OCI-LY7 (cell line): ENCODE measurements around the gene PHACTR2. TPM values are rescaled to one million over a fixed set of nuclear protein-coding genes. Genes with fewer than 3 reads are reported as not detected.
A peak's percentile ranks its signal among the peaks of the same experiment; 100 is the strongest.

Experiments used
- BruUV-seq: library from RNA; stranded (reverse); fragments of 400-500 nt; replicated peaks from 2 replicates; lab custom pipeline; 2021; lab: Mats Ljungman, UMichigan
- CTCF ChIA-PET: fragments of 300-600 bp; sonication (Branson Sonifier 250); formaldehyde crosslinking; loops from one replicate; lab custom pipeline; 2022; ENCODE audit warnings: antibody characterized with exemption; ENCODE audit not compliant: unreplicated experiment; lab: Charles Lee
- POLR2A ChIA-PET: fragments of 300-600 bp; sonication (Branson Sonifier 250); formaldehyde crosslinking; loops from one replicate; lab custom pipeline; 2022; ENCODE audit warnings: antibody characterized with exemption; lab: Charles Lee
- DNase-seq: peaks from one replicate; pipeline ENCODE4 v3.0.0-alpha.2; 2015; ENCODE audit warnings: low spot score
- H2AFZ ChIP-seq: fragments of 200-600 bp; sonication (generic), shearing (Covaris generic); 2 replicates; pipeline ENCODE4 v1.6.1; 2014; ENCODE audit warnings: mild to moderate bottlenecking, antibody characterized with exemption, low read length, moderate library complexity
- H3K27ac ChIP-seq: fragments of 200-600 bp; sonication (generic); 2 replicates; pipeline ENCODE4 v1.5.1; 2014; ENCODE audit warnings: mixed run types, low read depth, mild to moderate bottlenecking, moderate library complexity, low read length, inconsistent platforms; ENCODE audit not compliant: poor library complexity, severe bottlenecking
- H3K36me3 ChIP-seq: fragments of 200-600 bp; sonication (generic); 2 replicates; pipeline ENCODE4 v1.6.1; 2014; ENCODE audit warnings: mild to moderate bottlenecking, antibody characterized with exemption, low read length, moderate library complexity, mixed read lengths; ENCODE audit not compliant: insufficient read depth
- H3K4me1 ChIP-seq: fragments of 200-600 bp; sonication (generic); 2 replicates; pipeline ENCODE4 v1.5.1; 2014; ENCODE audit warnings: mild to moderate bottlenecking, low read length; ENCODE audit not compliant: insufficient read depth, poor library complexity, severe bottlenecking
- H3K4me2 ChIP-seq: fragments of 200-600 bp; sonication (generic); 2 replicates; pipeline ENCODE4 v1.6.1; 2014; ENCODE audit warnings: mild to moderate bottlenecking, low read length
- H3K4me3 ChIP-seq: fragments of 200-600 bp; sonication (generic); 2 replicates; pipeline ENCODE4 v1.5.1; 2014; ENCODE audit warnings: mild to moderate bottlenecking, low read depth, low read length; ENCODE audit not compliant: poor library complexity, severe bottlenecking
- H3K79me2 ChIP-seq: fragments of 200-600 bp; sonication (generic); 2 replicates; pipeline ENCODE4 v1.6.1; 2016; ENCODE audit warnings: low read depth, mild to moderate bottlenecking, low read length, moderate library complexity, mixed read lengths; ENCODE audit not compliant: insufficient read depth
- H3K9me2 ChIP-seq: fragments of 200-600 bp; sonication (generic); 2 replicates; pipeline ENCODE4 v1.6.1; 2016; ENCODE audit warnings: mild to moderate bottlenecking, low read length, mixed read lengths; ENCODE audit not compliant: insufficient read depth
- H3K9me3 ChIP-seq: fragments of 200-600 bp; sonication (generic); 2 replicates; pipeline ENCODE4 v1.6.1; 2014; ENCODE audit warnings: mild to moderate bottlenecking, mixed run types, low read length, mixed read lengths
- H4K20me1 ChIP-seq: fragments of 200-600 bp; sonication (generic); 2 replicates; pipeline ENCODE4 v1.6.1; 2014; ENCODE audit warnings: mild to moderate bottlenecking, antibody characterized with exemption, low read length, moderate library complexity, mixed read lengths; ENCODE audit not compliant: insufficient read depth
- EZH2phosphoT487 ChIP-seq: fragments of 200-600 bp; sonication (generic); IDR thresholded peaks from 2 replicates; pipeline ENCODE4 v1.6.1; 2018; ENCODE audit warnings: low read depth, borderline replicate concordance, mild to moderate bottlenecking, mixed run types, antibody characterized with exemption, low read length, moderate library complexity, mixed read lengths
- intact Hi-C: fragments of 100-400 bp; cut with micrococcal nuclease; formaldehyde crosslinking; loops from one replicate; pipeline ENCODE4 v1.10.0; 2022; ENCODE audit not compliant: unreplicated experiment
- total RNA-seq, 2 experiments: library from RNA; depleted of rRNA in 1 of 2; stranded (reverse); fragments of >200 nt in 1 of 2; shearing (Covaris generic) in 1 of 2; gene quantifications; 2 replicates each; pipeline ENCODE4 v1.2.3, GENCODE V29; 2014 to 2022
- TF ChIP-seq, protein P1 (sequence below): fragments of 200-600 bp; sonication (generic); conservative IDR thresholded peaks from 2 replicates; pipeline ENCODE4 v1.5.1; 2014; ENCODE audit warnings: mild to moderate bottlenecking, antibody characterized with exemption, low read length, moderate library complexity, mixed read lengths

Gene PHACTR2
- total RNA-seq, 2 experiments from 2014 or later, result 0.06 to 5.4 TPM

DNA sequence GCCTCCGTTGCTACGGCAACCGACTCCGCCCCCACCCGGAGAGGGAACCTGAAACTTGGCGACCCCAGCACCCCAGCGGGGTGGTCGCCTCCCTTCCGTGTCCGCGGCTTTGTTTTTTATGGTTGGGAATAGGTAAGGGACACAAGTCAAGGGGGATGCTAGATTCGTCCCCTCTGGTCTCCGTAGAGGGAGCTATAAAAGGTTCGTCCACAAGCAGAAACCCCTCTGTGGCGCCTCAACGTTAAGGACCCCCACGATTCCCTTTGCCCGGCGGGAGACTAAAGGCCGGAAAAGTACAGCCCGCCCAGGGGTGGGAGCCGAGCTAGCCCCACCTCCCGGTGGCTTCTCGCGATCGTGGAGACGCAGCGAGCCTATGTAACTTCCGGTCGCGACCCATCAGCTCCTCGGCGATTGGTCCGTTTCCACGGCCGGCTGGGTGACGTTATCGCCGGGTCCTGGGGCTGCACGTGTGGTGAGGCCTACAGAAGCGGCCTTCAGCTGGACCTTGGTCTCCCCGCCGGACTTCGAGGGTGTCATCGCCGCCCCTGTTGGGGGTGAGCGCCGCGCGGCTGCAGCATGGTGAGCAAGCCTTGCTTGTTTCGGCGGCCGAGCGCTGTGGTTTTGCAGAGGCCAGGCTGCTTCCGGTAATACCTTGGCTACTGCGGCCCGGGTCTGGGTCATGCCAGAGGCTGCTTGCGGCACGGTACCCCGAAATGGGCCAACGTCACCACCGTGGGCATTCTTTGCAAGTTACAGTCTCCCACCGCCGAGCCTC, 165.3 kb downstream of the PHACTR2 start, which contains the start of gene LTV1:
TSS of gene LTV1 (plus strand) at position 437 of the 775 bp plus-strand sequence. CDS start at position 577, 140 bp downstream.
- peaks cover 13% of the 10 kb centered on the region for H3K4me1 ChIP-seq
- H3K4me2 ChIP-seq, result peak within 1 kb of the TSS; percentile 89
- H3K36me3 ChIP-seq, result peaks cover 36% of the 10 kb centered on the region
- DNase-seq, result peak; percentile 96
- peak within 1 kb of the TSS; percentile 58 for H3K27ac ChIP-seq
- intact Hi-C loops, result loop anchor here (5.0 to 10.0 kb wide), 6 partner anchors 222 to 898 kb away; partner anchors contain the start of genes ADAT2, HIVEP2 and PEX3
- BruUV-seq, result no TSS peak
- ChIA-PET CTCF (no interaction called here), POLR2A (interaction anchor here (0.7 to 2.3 kb wide), 8 partner anchors 16 to 1177 kb away, joined by 3 to 10 read pairs (median 4); partner anchors contain the start of genes ADAT2 and PEX3)
- no peaks in the 10 kb centered on the region for H3K9me3 ChIP-seq
- peak within 1 kb of the TSS; percentile 74 for H2AFZ ChIP-seq
- H3K9me2 ChIP-seq, result no peaks in the 10 kb centered on the region
- no peaks in the 10 kb centered on the region for H4K20me1 ChIP-seq
- peaks cover 37% of the 10 kb centered on the region for H3K79me2 ChIP-seq
- H3K4me3 ChIP-seq, result peak within 1 kb of the TSS; percentile 98
- TF ChIP-seq EZH2phosphoT487, result no peak
- TF ChIP-seq, protein P1, sequence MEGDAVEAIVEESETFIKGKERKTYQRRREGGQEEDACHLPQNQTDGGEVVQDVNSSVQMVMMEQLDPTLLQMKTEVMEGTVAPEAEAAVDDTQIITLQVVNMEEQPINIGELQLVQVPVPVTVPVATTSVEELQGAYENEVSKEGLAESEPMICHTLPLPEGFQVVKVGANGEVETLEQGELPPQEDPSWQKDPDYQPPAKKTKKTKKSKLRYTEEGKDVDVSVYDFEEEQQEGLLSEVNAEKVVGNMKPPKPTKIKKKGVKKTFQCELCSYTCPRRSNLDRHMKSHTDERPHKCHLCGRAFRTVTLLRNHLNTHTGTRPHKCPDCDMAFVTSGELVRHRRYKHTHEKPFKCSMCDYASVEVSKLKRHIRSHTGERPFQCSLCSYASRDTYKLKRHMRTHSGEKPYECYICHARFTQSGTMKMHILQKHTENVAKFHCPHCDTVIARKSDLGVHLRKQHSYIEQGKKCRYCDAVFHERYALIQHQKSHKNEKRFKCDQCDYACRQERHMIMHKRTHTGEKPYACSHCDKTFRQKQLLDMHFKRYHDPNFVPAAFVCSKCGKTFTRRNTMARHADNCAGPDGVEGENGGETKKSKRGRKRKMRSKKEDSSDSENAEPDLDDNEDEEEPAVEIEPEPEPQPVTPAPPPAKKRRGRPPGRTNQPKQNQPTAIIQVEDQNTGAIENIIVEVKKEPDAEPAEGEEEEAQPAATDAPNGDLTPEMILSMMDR, result no peak

DNA sequence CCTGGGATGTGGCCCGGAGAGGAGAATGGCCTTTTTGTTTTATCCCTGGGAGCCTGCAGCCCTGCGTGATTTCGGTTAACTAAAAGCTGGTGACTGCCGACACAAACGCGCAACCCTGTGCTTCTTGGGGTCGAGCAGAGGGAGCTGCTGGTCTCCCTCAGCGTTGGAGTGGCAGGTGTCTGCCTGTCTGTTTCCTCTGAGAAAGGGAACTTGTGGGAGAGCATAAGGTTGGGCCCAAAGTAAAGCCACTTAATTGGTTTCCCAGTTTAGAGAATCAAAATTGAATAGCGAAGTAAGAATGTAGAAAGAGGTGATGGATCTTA, 165.9 kb downstream of the PHACTR2 start:
- BruUV-seq, result no TSS peak

More for the DNA sequence above, 165.9 kb downstream of the PHACTR2 start:
- DNase-seq, result peak; percentile 49
- Histone ChIP-seq H3K36me3 (peaks cover 41% of the 10 kb centered on the region), H3K4me3 (peak overlapping the region; percentile 98), H3K4me1 (peaks cover 13% of the 10 kb centered on the region), H3K79me2 (peaks cover 37% of the 10 kb centered on the region), H2AFZ (peak overlapping the region; percentile 74; the same call in 1 of the 2 replicates), H3K4me2 (peak overlapping the region; percentile 89), H3K9me3 (no peaks in the 10 kb centered on the region), H3K27ac (peak overlapping the region; percentile 58), H4K20me1 (no peaks in the 10 kb centered on the region), H3K9me2 (no peaks in the 10 kb centered on the region)
- TF ChIP-seq, protein P1, result no peak
- no peak for TF ChIP-seq EZH2phosphoT487
- ChIA-PET POLR2A (interaction anchor here (0.7 to 2.3 kb wide), 5 partner anchors 19 to 1177 kb away, joined by 3 to 10 read pairs (median 5); partner anchors contain the start of genes ADAT2 and PEX3), CTCF (no interaction called here)
- intact Hi-C loops, result loop anchor here (5.0 to 10.0 kb wide), 6 partner anchors 221 to 899 kb away; partner anchors contain the start of genes ADAT2, HIVEP2 and PEX3
